Measurements from ENCODE around the gene ETV6. TPM values are rescaled to one million over a fixed set of nuclear protein-coding genes. Genes with fewer than 3 reads are reported as not detected.
A peak's percentile ranks its signal among the peaks of the same experiment; 100 is the strongest.

Gene ETV6
- polyA plus RNA-seq, 1 donor (not counting 4 experiments of a cell fraction or from before 2014, with no cell fraction given): 5.3 TPM

GRCh38 chr12:11807458-11807857 is 158.0 kb downstream of the ETV6 start:
- peak; percentile 58 for FAIRE-seq

DNA sequence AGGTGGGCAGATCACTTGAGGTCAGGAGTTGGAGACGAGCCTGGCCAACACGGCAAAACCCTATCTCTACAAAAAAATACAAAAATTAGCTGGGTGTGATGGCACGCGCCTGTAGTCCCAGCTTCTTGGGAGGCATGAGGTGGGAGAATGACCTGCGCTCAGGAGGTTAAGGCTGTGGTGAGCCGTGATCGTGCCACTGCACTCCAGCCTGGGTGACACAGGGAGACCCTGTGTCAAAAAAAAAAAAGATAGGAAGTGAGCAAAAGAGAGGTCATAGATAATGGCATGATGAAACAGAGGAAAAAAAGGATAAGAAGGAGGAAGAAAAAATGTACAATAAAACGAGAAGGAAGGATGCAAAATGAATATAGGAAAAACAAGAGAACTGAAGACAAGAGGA is 159.5 kb downstream of the ETV6 start:
- TF ChIP-seq EZH2 (IDR thresholded peaks at IDR 0.05; ENCODE audit: low read length) (no peak), CTCF (optimal IDR thresholded peaks at IDR 0.05 in 1 of 3, IDR thresholded peaks at IDR 0.05 in 1 of 3, conservative IDR thresholded peaks at IDR 0.05 in 1 of 3; ENCODE audit: extremely low read depth in 1 of 3, insufficient read depth in 2 of 3, low read length in 3 of 3) (no peak)
- DNase-seq (ENCODE audit: low read depth, low spot score): no peak
- Histone ChIP-seq H3K4me2 (ENCODE audit: control insufficient read depth, extremely low read depth, insufficient read depth, low read depth, low read length) (no peak overlapping the region), H3K9ac (ENCODE audit: control insufficient read depth, extremely low read depth, insufficient read depth, low read length) (no peak overlapping the region), H3K36me3 (ENCODE audit: control insufficient read depth in 2 of 2, extremely low read depth in 1 of 2, insufficient read depth in 2 of 2, low read length in 2 of 2) (no peaks in the 10 kb centered on the region), H4K20me1 (ENCODE audit: control insufficient read depth, extremely low read depth, insufficient read depth, low read length) (no peaks in the 10 kb centered on the region), H3K9me3 (ENCODE audit: control insufficient read depth, low read depth, low read length) (no peaks in the 10 kb centered on the region), H3K4me3 (ENCODE audit: control insufficient read depth in 2 of 3, extremely low read depth in 1 of 3, insufficient read depth in 2 of 3, low read depth in 1 of 3, low read length in 3 of 3) (no peak overlapping the region), H3K4me1 (ENCODE audit: control insufficient read depth, extremely low read depth, insufficient read depth, low read length) (peaks cover 2% of the 10 kb centered on the region), H3K27me3 (ENCODE audit: control insufficient read depth, extremely low read depth, insufficient read depth, low read length) (no peaks in the 10 kb centered on the region), H3K9me1 (ENCODE audit: control insufficient read depth, extremely low read depth, insufficient read depth, low read length) (no peaks in the 10 kb centered on the region), H3K79me2 (ENCODE audit: control insufficient read depth, insufficient read depth, low read length) (no peaks in the 10 kb centered on the region), H2AFZ (ENCODE audit: control insufficient read depth, low read length) (no peak overlapping the region), H3K27ac (ENCODE audit: control insufficient read depth, insufficient read depth, low read length) (no peak overlapping the region)
- dilution Hi-C loops (cut with MboI; ENCODE audit: extremely low pct_ligation_motif_present, low sequenced_read_pairs): no loop called here
- FAIRE-seq: no peak

More at GRCh38 chr12:11807458-11807857, 158.0 kb downstream of the ETV6 start:
- H3K4me2 ChIP-seq (ENCODE audit: control insufficient read depth, extremely low read depth, insufficient read depth, low read depth, low read length): no peak overlapping the region
- DNase-seq (ENCODE audit: low read depth, low spot score): no peak
- no peaks in the 10 kb centered on the region for H3K4me1 ChIP-seq (ENCODE audit: control insufficient read depth, extremely low read depth, insufficient read depth, low read length)
- no peak overlapping the region for H3K4me3 ChIP-seq (ENCODE audit: control insufficient read depth in 2 of 3, extremely low read depth in 1 of 3, insufficient read depth in 2 of 3, low read depth in 1 of 3, low read length in 3 of 3)
- H2AFZ ChIP-seq (ENCODE audit: control insufficient read depth, low read length): no peak overlapping the region
- no peak overlapping the region for H3K9ac ChIP-seq (ENCODE audit: control insufficient read depth, extremely low read depth, insufficient read depth, low read length)
- no peak for TF ChIP-seq EZH2 (IDR thresholded peaks at IDR 0.05; ENCODE audit: low read length)
- TF ChIP-seq CTCF (optimal IDR thresholded peaks at IDR 0.05 in 1 of 3, IDR thresholded peaks at IDR 0.05 in 1 of 3, conservative IDR thresholded peaks at IDR 0.05 in 1 of 3; ENCODE audit: extremely low read depth in 1 of 3, insufficient read depth in 2 of 3, low read length in 3 of 3): no peak
- H3K36me3 ChIP-seq (ENCODE audit: control insufficient read depth in 2 of 2, extremely low read depth in 1 of 2, insufficient read depth in 2 of 2, low read length in 2 of 2): no peaks in the 10 kb centered on the region
- dilution Hi-C loops (cut with MboI; ENCODE audit: extremely low pct_ligation_motif_present, low sequenced_read_pairs): no loop called here
- H3K79me2 ChIP-seq (ENCODE audit: control insufficient read depth, insufficient read depth, low read length): no peaks in the 10 kb centered on the region
- no peaks in the 10 kb centered on the region for H3K9me1 ChIP-seq (ENCODE audit: control insufficient read depth, extremely low read depth, insufficient read depth, low read length)
- no peaks in the 10 kb centered on the region for H3K9me3 ChIP-seq (ENCODE audit: control insufficient read depth, low read depth, low read length)
- H3K27ac ChIP-seq (ENCODE audit: control insufficient read depth, insufficient read depth, low read length): no peak overlapping the region
- no peaks in the 10 kb centered on the region for H4K20me1 ChIP-seq (ENCODE audit: control insufficient read depth, extremely low read depth, insufficient read depth, low read length)
- no peaks in the 10 kb centered on the region for H3K27me3 ChIP-seq (ENCODE audit: control insufficient read depth, extremely low read depth, insufficient read depth, low read length)
